Endodermal cell (in vitro differentiated cells): ENCODE measurements around the gene PRKCB. TPM values are rescaled to one million over a fixed set of nuclear protein-coding genes. Genes with fewer than 3 reads are reported as not detected.

Experiments
- DNase-seq: peaks from one replicate; pipeline ENCODE4 v3.0.0-alpha.2; 2017
- H3K27ac ChIP-seq: 2 replicates; pipeline ENCODE4 v1.5.1; 2013; ENCODE audit warnings: mild to moderate bottlenecking, low read depth, low read length, moderate library complexity
- H3K27me3 ChIP-seq: 2 replicates; pipeline ENCODE4 v1.6.1; 2013; ENCODE audit warnings: mild to moderate bottlenecking, low read length, moderate library complexity; ENCODE audit not compliant: insufficient read depth, control insufficient read depth, poor library complexity, severe bottlenecking
- H3K36me3 ChIP-seq: 2 replicates; pipeline ENCODE4 v1.7.0; 2013; ENCODE audit warnings: mild to moderate bottlenecking, low read length, moderate library complexity; ENCODE audit not compliant: control insufficient read depth, insufficient read depth
- H3K4me1 ChIP-seq: one replicate; pipeline ENCODE4 v1.7.0; 2013; ENCODE audit warnings: low read length; ENCODE audit not compliant: control insufficient read depth, insufficient read depth
- H3K4me3 ChIP-seq: 2 replicates; pipeline ENCODE4 v1.5.1; 2013; ENCODE audit warnings: mild to moderate bottlenecking, low read length, moderate library complexity
- H3K9ac ChIP-seq: 2 replicates; pipeline ENCODE4 v1.6.1; 2013; ENCODE audit warnings: mild to moderate bottlenecking, low read length, moderate library complexity; ENCODE audit not compliant: poor library complexity, severe bottlenecking; ENCODE audit errors: extremely low read depth
- H3K9me3 ChIP-seq: 2 replicates; pipeline ENCODE4 v1.6.1; 2013; ENCODE audit warnings: mild to moderate bottlenecking, low read length, moderate library complexity; ENCODE audit not compliant: control insufficient read depth
- H3K27ac Mint-ChIP-seq: 2 replicates; pipeline ENCODE4 v1.8.0; 2020; ENCODE audit warnings: mixed read lengths
- H3K27me3 Mint-ChIP-seq: 2 replicates; pipeline ENCODE4 v1.8.0; 2021; ENCODE audit warnings: mild to moderate bottlenecking, mixed read lengths; ENCODE audit not compliant: insufficient read depth
- H3K36me3 Mint-ChIP-seq: 2 replicates; pipeline ENCODE4 v1.8.0; 2020; ENCODE audit warnings: low read depth, mixed read lengths
- H3K4me1 Mint-ChIP-seq: 2 replicates; pipeline ENCODE4 v1.8.0; 2020; ENCODE audit warnings: mixed read lengths
- H3K4me3 Mint-ChIP-seq: 2 replicates; pipeline ENCODE4 v1.8.0; 2020; ENCODE audit warnings: mild to moderate bottlenecking, moderate library complexity, mixed read lengths
- H3K9me3 Mint-ChIP-seq: 2 replicates; pipeline ENCODE4 v1.8.0; 2020; ENCODE audit warnings: mild to moderate bottlenecking, mixed read lengths
- CTCF ChIP-seq: fragments of 200-600 bp; sonication (generic); conservative IDR thresholded peaks from 2 replicates; pipeline ENCODE4 v1.5.0; 2021; ENCODE audit warnings: antibody characterized with exemption, mild to moderate bottlenecking
- WGBS, 2 experiments: methylation state at CpG; one replicate each; pipeline versions ENCODE4 v1.1.5 to v1.1.7; 2013; ENCODE audit warnings: missing lambda C conversion rate in 2 of 2, mixed read lengths in 1 of 2; ENCODE audit not compliant: insufficient coverage in 1 of 2, insufficient read length in 1 of 2; 5-methylcytosine and 5-hydroxymethylcytosine counted together
- total RNA-seq, 2 donors: library from RNA; stranded (reverse); fragmentation: NEBNext Ultra II Directional in 1 of 2; extraction: Animal tissue kit (Norgen Biotek cat#: 25700) in 1 of 2; gene quantifications; 2 replicates in 1 of 2; 3 replicates in 1 of 2; pipeline ENCODE4 v1.2.1, GENCODE V29; 2021

Gene PRKCB
- total RNA-seq, 2 donors from 2014 or later: 0.38 to 1.1 TPM

GRCh38 chr16:23965137-23965733, 129.5 kb downstream of the PRKCB start:
- 92 to 97% methylated on average over 5 to 6 of the region's 6 CpGs for WGBS, 2 experiments
- Mint-ChIP-seq H3K36me3 (no peaks in the 10 kb centered on the region), H3K27ac (no peak overlapping the region), H3K4me3 (no peak overlapping the region), H3K9me3 (no peaks in the 10 kb centered on the region), H3K27me3 (peaks cover 28% of the 10 kb centered on the region), H3K4me1 (peaks cover 3% of the 10 kb centered on the region)
- no peak overlapping the region for H3K4me3 ChIP-seq
- peaks cover under 1% of the 10 kb centered on the region for H3K27me3 ChIP-seq
- H3K9ac ChIP-seq: no peak overlapping the region
- H3K4me1 ChIP-seq: no peaks in the 10 kb centered on the region
- no peaks in the 10 kb centered on the region for H3K36me3 ChIP-seq
- H3K27ac ChIP-seq: no peak overlapping the region
- H3K9me3 ChIP-seq: no peaks in the 10 kb centered on the region
- no peak for TF ChIP-seq CTCF
- no peak for DNase-seq

GRCh38 chr16:23966597-23967394, 131.0 kb downstream of the PRKCB start:
- H3K27me3 Mint-ChIP-seq: peaks cover 31% of the 10 kb centered on the region
- Histone ChIP-seq H3K36me3 (no peaks in the 10 kb centered on the region), H3K27ac (no peak overlapping the region), H3K9me3 (no peaks in the 10 kb centered on the region), H3K27me3 (peaks cover 6% of the 10 kb centered on the region), H3K9ac (no peak overlapping the region), H3K4me1 (no peaks in the 10 kb centered on the region), H3K4me3 (no peak overlapping the region)
- no peak for DNase-seq
- H3K4me1 Mint-ChIP-seq: peaks cover 3% of the 10 kb centered on the region
- H3K27ac Mint-ChIP-seq: no peak overlapping the region
- no peaks in the 10 kb centered on the region for H3K9me3 Mint-ChIP-seq
- H3K4me3 Mint-ChIP-seq: no peak overlapping the region
- no peak for TF ChIP-seq CTCF
- 71 to 72% methylated on average over 7 to 10 of the region's 10 CpGs for WGBS, 2 experiments
- H3K36me3 Mint-ChIP-seq: no peaks in the 10 kb centered on the region

- 80 to 85% methylated on average over 1 to 6 of the region's 6 CpGs for WGBS, 2 experiments
- no peak overlapping the region for H3K4me3 Mint-ChIP-seq
- peaks cover 23% of the 10 kb centered on the region for H3K27me3 Mint-ChIP-seq
- H3K9me3 Mint-ChIP-seq: no peaks in the 10 kb centered on the region
- peaks cover 9% of the 10 kb centered on the region for H3K27me3 ChIP-seq
- H3K9ac ChIP-seq: no peak overlapping the region
- no peak for DNase-seq
- H3K36me3 Mint-ChIP-seq: no peaks in the 10 kb centered on the region
- TF ChIP-seq CTCF: no peak
- H3K4me1 ChIP-seq: no peaks in the 10 kb centered on the region
- H3K36me3 ChIP-seq: no peaks in the 10 kb centered on the region
- no peak overlapping the region for H3K27ac Mint-ChIP-seq
- peaks cover 3% of the 10 kb centered on the region for H3K4me1 Mint-ChIP-seq
- H3K9me3 ChIP-seq: no peaks in the 10 kb centered on the region
- no peak overlapping the region for H3K4me3 ChIP-seq
- H3K27ac ChIP-seq: no peak overlapping the region
Measured at GRCh38 chr16:23967775-23968174, 132.0 kb downstream of the PRKCB start.
